Osteoblast (primary cell): ENCODE results near the gene FBXL4. TPM values are rescaled to one million over a fixed set of nuclear protein-coding genes. Genes with fewer than 3 reads are reported as not detected.

Source experiments
- DNase-seq: peaks from one replicate; pipeline ENCODE4 v3.0.0; 2011; ENCODE audit warnings: low spot score, mixed read lengths; ENCODE audit not compliant: insufficient read length; ENCODE audit errors: missing footprints
- H2AFZ ChIP-seq: 2 replicates; pipeline ENCODE4 v1.6.0; 2011; ENCODE audit warnings: mild to moderate bottlenecking, low read length
- H3K27ac ChIP-seq: 2 replicates; pipeline ENCODE4 v1.5.1; 2011; ENCODE audit warnings: mild to moderate bottlenecking, low read depth, low read length, moderate library complexity
- H3K27me3 ChIP-seq: 2 replicates; pipeline ENCODE4 v1.6.0; 2012; ENCODE audit warnings: mild to moderate bottlenecking, control low read depth, inconsistent platforms, low read length, moderate library complexity; ENCODE audit not compliant: insufficient read depth
- H3K36me3 ChIP-seq: 2 replicates; pipeline ENCODE4 v1.5.1; 2011; ENCODE audit warnings: mild to moderate bottlenecking, low read length, control low read depth, moderate library complexity; ENCODE audit not compliant: insufficient read depth
- H3K4me1 ChIP-seq: 2 replicates; pipeline ENCODE4 v1.5.1; 2011; ENCODE audit warnings: mild to moderate bottlenecking, low read length, control low read depth, moderate library complexity; ENCODE audit not compliant: insufficient read depth
- H3K4me2 ChIP-seq: 2 replicates; pipeline ENCODE4 v1.6.0; 2011; ENCODE audit warnings: mild to moderate bottlenecking, low read length; ENCODE audit not compliant: insufficient read depth
- H3K4me3 ChIP-seq: fragments of 200-600 bp; sonication (generic); 3 replicates; pipeline ENCODE4 v1.5.1; 2012; ENCODE audit warnings: mild to moderate bottlenecking, low read length, inconsistent platforms; ENCODE audit not compliant: insufficient read depth
- H3K79me2 ChIP-seq: 2 replicates; pipeline ENCODE4 v1.6.0; 2012; ENCODE audit warnings: mild to moderate bottlenecking, low read length, control low read depth, inconsistent platforms; ENCODE audit not compliant: insufficient read depth
- H3K9me3 ChIP-seq: 2 replicates; pipeline ENCODE4 v1.5.1; 2011; ENCODE audit warnings: low read depth, low read length, control low read depth
- H4K20me1 ChIP-seq: 2 replicates; pipeline ENCODE4 v1.6.0; 2012; ENCODE audit warnings: mild to moderate bottlenecking, low read length, control low read depth; ENCODE audit not compliant: insufficient read depth
- total RNA-seq: library from RNA; depleted of rRNA; stranded (reverse); fragments of >200 nt; gene quantifications from 2 replicates; pipeline ENCODE4 v1.2.3, GENCODE V29; 2012
- TF ChIP-seq, protein P1 (sequence below): IDR thresholded peaks from 2 replicates; pipeline ENCODE4 v1.5.1; 2011; ENCODE audit warnings: mild to moderate bottlenecking, low read depth, low read length, moderate library complexity; ENCODE audit errors: extremely low read depth

The FBXL4 gene
- total RNA-seq, 1 donor, result 18.8 TPM

- Histone ChIP-seq H3K79me2 (no peaks in the 10 kb centered on the region), H3K27ac (no peak overlapping the region), H2AFZ (no peak overlapping the region), H3K4me2 (no peak overlapping the region), H3K9me3 (no peaks in the 10 kb centered on the region), H3K4me1 (no peaks in the 10 kb centered on the region), H3K36me3 (no peaks in the 10 kb centered on the region), H3K4me3 (no peak overlapping the region), H3K27me3 (no peaks in the 10 kb centered on the region), H4K20me1 (no peaks in the 10 kb centered on the region)
- TF ChIP-seq, protein P1, sequence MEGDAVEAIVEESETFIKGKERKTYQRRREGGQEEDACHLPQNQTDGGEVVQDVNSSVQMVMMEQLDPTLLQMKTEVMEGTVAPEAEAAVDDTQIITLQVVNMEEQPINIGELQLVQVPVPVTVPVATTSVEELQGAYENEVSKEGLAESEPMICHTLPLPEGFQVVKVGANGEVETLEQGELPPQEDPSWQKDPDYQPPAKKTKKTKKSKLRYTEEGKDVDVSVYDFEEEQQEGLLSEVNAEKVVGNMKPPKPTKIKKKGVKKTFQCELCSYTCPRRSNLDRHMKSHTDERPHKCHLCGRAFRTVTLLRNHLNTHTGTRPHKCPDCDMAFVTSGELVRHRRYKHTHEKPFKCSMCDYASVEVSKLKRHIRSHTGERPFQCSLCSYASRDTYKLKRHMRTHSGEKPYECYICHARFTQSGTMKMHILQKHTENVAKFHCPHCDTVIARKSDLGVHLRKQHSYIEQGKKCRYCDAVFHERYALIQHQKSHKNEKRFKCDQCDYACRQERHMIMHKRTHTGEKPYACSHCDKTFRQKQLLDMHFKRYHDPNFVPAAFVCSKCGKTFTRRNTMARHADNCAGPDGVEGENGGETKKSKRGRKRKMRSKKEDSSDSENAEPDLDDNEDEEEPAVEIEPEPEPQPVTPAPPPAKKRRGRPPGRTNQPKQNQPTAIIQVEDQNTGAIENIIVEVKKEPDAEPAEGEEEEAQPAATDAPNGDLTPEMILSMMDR, result no peak
- no peak for DNase-seq
Measured at GRCh38 chr6:98977671-98978292, 30.0 kb upstream of the FBXL4 start.

- Histone ChIP-seq H3K79me2 (no peaks in the 10 kb centered on the region), H4K20me1 (no peaks in the 10 kb centered on the region), H2AFZ (no peak overlapping the region), H3K27me3 (no peaks in the 10 kb centered on the region), H3K36me3 (no peaks in the 10 kb centered on the region), H3K4me1 (no peaks in the 10 kb centered on the region), H3K27ac (no peak overlapping the region), H3K4me3 (no peak overlapping the region), H3K9me3 (no peaks in the 10 kb centered on the region), H3K4me2 (no peak overlapping the region)
- TF ChIP-seq, protein P1, result no peak
- DNase-seq, result no peak
Measured at GRCh38 chr6:98976674-98977385, 29.1 kb upstream of the FBXL4 start.

- TF ChIP-seq, protein P1, result no peak
- H3K4me1 ChIP-seq, result no peaks in the 10 kb centered on the region
- H3K9me3 ChIP-seq, result no peaks in the 10 kb centered on the region
- no peaks in the 10 kb centered on the region for H3K27me3 ChIP-seq
- H3K79me2 ChIP-seq, result no peaks in the 10 kb centered on the region
- no peak for DNase-seq
- H2AFZ ChIP-seq, result no peak overlapping the region
- H3K36me3 ChIP-seq, result no peaks in the 10 kb centered on the region
- no peak overlapping the region for H3K4me3 ChIP-seq
- no peaks in the 10 kb centered on the region for H4K20me1 ChIP-seq
- no peak overlapping the region for H3K27ac ChIP-seq
- H3K4me2 ChIP-seq, result no peak overlapping the region
Measured at GRCh38 chr6:98975421-98975820, 27.7 kb upstream of the FBXL4 start.

DNA sequence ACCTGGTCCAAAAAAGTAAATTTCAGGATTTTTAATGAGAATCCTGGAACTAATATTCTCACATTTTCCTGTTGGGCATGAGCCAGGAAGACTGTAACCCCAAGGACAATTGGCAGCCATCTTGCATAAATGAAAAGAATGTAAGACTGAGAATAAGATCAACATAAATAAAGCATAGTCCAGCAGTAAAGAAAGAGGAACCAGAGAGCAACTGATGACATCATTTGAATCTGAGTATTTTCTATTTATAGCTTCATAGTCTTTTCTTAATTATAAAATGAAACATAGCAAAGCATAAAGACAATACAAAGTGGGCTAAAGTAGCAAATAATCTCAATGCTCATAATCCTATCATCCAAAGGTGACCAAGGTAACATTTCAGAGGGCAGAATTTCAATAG, 26.6 kb upstream of the FBXL4 start:
- TF ChIP-seq, protein P1, result no peak
- no peak for DNase-seq
- Histone ChIP-seq H3K4me1 (no peaks in the 10 kb centered on the region), H3K36me3 (no peaks in the 10 kb centered on the region), H3K27me3 (no peaks in the 10 kb centered on the region), H2AFZ (no peak overlapping the region), H3K4me2 (no peak overlapping the region), H3K27ac (no peak overlapping the region), H3K79me2 (no peaks in the 10 kb centered on the region), H3K9me3 (no peaks in the 10 kb centered on the region), H3K4me3 (no peak overlapping the region), H4K20me1 (no peaks in the 10 kb centered on the region)
